HG03025 (cell line): ENCODE measurements around the gene CNTNAP2.

Experiments
- ATAC-seq: cut with Tn5 transposase; IDR thresholded peaks from one replicate; pipeline ENCODE4 v1.9.1; 2021; ENCODE audit warnings: mild to moderate bottlenecking, moderate library complexity; ENCODE audit not compliant: unreplicated experiment, low FRiP score

The CNTNAP2 gene

DNA sequence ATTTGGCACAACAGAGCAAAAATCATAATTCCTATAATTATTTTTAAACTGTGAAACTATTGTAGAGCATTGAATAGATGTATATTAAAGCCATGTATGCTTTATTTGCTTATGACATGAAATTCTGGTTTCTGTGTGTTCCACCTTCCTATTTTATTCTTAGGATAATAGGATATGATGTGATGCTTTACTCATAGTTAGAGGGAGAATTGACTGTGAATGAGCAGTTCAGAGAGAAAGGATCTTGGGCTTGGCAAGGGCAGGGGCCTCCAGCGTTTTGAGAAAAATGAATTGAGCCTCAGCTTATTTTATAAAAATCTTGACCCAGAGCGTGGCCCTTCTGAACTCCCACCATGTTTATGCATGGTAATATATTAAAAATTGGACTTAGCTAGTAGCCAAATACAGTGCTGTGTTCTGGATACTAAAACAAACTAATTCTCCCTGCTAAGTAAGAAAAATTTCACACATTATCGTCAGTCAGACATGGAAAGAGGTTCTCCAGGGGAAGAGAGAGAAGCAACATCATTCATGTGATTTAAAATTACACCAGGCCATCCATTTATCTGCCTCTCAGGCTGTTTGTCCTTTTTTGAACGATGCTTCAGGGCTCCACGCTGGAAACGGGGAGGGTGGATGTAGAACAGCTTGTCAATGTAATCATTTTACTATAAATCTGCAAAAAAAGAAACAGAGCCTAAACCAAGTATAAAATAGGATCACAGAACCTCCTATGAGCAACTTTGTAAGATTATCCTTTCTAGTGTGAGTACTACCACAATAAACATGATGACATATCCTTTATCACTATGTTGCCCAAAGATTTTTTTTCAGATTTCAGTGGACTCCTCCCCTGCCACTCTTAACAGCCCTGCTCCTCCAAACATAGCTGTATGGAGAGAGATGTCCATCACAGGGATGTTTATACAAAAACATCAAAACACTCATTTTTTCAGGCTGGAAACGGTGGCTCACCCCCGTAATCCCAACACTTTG, 2215.9 kb downstream of the CNTNAP2 start:
- ATAC-seq: no peak

DNA sequence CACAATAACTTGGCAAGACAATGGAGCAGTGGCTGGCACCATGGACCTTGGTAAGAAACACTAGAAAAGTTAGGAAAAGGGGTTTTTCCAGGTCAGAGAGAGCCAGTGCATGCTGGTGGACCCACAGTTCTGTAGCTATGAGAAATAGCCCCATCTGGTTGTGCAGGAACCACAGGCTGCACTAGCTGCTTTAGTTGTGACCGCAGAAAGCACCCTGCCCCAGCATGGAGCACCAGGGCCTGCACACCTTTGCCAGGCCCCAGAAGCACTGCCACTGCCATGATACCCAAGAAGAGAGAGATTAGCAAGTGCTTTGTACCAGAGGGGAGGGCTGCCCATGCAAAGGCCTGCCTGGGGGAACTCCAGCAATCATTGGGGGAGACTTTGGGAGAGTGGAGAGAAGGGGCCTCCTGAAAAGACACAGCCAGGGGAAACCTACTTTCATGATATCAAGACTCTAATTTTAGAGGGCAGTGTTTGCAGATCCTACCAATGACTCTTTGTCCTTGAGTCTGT, 2217.9 kb downstream of the CNTNAP2 start:
- ATAC-seq: no peak

DNA sequence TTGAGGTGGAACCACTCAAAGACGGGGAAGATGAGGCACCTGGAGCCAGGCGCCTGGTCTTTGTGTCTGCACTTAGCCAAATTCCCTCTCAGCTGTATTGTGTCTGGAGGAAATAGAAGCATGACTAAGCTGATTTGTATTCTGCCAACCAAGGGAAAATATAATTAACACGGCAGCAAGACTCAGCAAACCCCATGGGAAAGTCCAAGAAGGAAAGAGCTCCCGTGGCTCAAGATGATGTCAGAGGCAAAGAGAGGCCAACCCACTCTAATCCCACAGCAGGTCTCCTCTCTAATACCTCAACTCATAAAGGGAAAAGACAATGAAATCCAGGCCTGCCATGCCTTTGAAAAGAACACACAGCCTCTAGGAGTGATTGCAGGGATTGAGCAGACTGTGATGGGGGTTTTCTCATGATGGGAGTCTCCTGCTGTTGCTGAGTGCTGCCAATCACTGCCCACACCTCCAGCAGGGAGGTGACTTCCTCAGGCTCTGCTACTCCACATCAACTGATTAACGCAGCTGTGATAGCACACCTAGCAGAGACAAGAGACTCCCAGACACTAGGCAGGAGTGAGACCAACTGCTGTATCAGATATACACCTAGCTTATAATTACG, 2218.5 kb downstream of the CNTNAP2 start:
- no peak for ATAC-seq

DNA sequence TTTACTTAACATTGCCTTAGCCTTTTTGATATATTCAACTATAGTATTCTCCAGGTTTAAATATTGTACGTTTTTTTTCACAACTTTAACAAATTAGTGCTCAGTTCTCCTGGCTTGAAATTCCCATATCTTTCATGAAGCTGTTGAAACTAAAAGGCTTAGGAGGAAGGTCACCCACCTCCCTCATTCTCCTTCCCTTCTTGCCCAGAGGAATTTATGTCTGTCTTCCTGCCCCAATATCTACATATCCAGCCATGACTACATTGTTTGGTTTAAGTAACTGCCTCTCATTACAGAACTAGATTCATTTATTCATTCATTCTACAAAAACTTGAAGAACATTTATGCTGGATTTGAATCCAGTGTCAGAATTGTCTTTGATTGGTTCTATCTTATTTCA, 2219.2 kb downstream of the CNTNAP2 start:
- no peak for ATAC-seq

DNA sequence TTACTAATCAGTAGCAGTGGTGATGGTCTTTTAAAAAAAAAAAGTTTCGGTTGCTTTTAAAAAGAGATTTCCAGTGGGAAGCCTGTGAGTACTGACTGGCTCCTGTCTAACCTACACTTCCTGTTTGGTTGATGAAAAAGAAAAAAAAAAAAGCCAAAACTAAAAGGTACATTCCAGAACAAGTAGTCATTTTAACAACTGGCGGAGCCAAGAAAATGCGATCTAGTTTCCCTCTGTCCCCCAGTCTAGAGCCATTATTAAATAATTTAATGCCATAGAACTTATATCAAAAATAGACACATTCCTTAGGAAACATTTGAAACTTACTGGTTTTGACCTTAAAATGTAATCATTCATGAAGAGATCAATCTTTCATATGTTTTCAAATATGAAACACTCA, 2219.8 kb downstream of the CNTNAP2 start:
- ATAC-seq: no peak

DNA sequence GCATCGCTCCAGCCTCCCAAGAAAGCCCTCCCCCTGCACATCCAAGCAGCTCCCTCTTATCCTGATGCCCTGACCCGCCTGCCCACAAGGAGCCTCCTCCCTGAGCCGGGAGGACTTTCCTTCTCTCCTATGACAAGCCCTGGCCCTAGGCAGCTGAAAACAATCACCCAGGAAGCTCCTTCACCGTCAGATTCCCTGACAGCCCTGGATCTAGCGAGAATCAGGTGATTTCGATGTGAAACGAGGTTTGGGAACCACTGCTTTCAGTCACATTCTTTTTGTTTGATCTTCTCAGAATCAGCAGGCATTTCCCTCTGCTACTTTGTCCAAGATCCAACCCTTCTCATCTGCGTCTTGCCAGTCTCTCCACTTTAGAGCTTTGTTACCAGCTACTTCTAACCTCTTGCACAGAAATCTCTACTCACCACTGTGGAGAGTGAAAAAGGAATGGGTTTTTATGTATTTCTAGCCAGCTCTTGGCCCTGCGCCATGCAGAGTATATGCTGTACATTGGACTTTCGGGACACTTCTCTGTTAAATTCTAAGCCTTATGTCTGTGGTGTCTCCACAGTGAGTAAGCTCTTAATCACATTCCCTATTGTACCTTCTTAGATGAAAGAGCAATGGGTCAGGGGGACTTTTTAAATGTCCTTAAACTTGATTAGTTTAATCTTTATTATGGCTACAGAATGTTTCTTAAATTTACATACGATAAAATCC, 2220.8 kb downstream of the CNTNAP2 start:
- no peak for ATAC-seq

DNA sequence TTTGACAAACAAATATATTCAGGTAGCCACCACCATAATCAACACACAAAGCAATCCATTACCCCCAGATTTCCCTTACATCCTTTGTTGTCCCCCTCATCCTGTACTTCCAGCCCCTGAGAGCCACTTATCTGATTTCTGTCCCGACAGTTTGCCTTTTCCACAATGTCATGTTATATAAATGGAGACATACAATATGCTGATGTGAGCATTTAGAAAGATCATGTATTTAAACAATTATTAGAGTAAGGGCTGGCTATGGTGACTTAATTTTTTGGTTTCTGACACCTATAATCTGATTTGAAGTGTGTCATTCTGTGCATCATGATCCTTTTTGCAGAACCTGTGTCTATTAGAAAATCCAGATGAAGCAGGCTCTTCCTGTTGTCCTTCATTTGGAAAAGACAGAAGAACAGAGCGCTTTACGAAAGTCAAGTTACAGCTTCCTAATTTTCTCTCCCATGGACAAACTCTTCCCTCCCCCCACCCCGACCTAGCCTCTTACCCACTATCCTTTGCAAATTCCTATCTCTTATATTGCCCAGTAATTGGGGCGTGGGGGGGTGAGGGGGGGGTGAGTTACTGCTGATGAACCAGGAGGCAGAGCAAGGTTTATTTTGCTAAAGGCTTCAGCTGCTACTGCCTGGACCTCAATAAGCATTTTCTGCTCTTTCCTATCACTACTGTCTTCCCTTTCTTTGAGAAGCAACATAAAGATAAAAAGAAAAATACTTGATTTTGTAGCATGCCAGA, 2221.6 kb downstream of the CNTNAP2 start:
- ATAC-seq: no peak

DNA sequence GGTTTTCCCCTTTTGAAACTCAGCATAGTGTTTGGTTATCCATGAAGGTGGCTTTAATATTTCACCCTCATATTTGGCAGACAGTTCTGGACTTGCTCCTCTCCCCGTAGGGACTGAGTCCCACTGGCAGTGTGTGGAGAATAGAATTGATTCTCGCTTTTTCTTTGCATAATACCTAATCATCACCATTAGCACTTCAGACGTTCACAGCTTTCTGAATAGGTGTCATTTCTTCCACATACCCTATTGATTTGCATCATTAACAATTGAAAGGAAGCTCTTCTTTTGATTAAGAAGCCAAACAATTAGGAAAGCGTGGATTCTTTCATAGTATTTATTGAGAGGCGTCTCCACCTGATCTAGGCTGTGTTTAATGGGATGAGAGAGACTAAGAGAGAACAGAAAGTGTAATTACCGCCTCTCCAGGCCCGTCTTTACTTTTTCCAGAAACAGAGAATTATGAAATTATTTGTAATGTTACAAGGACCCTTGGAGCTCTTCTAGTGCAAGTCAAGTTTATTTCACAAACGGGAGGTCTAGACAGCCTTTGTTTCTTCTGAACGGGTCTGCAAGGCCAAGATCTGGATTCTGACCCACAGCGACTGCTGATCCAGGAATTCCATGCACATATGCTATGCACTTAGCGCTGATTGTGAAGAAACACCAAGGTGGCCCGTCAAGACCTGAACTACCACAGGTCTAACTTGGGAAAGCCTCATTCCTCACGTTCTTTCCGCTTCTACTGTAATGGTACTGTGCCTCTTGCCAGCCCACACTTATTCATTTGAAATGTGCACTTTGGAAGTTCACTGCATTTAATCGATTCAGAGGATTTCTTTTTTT, 2224.1 kb downstream of the CNTNAP2 start:
- no peak for ATAC-seq

DNA sequence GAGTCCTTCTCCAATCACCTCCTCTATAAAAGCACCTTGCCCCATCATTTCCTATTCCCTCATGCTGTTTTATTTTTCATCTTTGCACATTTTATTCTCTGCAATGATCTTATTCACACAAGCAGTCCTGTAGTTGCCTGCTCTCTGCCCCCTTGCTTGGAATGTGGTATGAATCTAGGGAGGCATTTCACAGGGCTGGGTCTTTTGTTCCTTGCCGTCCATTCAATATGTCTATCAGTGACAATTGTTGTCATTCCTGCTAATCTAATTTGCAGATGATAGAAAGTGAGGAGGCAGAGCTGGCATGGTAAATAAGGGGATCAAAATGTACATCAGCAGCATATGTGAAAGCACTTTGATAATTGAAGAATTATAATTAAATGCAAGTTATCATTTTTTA, 2227.8 kb downstream of the CNTNAP2 start:
- no peak for ATAC-seq

DNA sequence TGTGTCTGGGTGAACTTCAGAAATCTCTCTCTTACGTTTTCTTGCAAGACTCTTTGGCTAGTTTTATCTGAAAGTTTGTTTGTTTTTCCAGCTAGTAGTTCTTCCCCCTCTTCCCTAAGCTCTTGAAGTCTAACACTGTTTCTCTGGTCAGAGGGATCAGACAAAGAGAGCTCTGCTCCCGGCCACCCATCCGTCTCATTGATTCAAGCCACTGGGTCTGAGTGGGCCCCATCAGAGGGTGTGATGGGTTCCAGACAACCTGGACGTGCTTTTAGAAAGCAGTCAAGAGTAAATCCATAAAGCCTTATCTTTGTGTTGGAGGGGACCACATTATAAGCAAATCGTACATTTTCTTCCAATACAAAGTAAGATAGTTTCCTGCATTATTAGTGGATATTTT, 2231.4 kb downstream of the CNTNAP2 start:
- no peak for ATAC-seq

DNA sequence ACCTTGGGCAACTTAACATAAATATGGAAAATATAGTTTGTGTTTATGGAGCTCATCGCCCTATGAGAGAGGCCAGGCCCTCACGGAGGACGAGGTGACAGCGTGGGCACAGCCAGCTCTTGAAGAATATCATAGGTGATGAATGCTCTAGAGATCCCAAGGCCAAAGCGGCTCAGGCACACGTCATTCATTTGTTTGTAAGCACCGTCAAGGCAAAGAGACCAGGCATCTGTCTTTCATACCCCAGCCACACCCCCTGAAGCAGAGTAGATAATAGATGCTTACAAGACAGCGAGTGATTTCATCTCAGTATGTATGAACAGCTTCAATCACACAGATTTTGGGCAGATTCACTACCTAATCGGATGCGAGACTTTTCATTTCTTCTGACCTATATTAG, 2231.9 kb downstream of the CNTNAP2 start:
- no peak for ATAC-seq

DNA sequence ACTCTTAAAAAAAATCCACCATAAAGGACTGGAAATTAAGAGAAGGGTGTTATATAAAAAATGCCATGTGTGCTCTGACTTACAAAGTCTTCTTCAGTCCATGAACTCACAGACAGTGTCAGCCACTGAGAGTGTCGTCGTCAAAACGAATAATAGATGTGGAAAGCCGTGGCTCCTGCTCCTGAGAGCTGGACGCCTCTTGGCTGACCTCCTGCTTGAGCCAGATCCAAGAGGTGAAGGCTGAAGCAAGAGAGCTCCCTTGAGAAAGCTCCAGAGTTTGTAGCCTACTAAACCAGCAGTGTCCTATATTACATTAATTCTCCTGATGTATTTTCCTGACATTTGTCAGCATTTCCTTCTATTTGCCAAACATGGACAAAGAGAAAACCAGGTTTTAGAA, 2239.7 kb downstream of the CNTNAP2 start:
- ATAC-seq: no peak

DNA sequence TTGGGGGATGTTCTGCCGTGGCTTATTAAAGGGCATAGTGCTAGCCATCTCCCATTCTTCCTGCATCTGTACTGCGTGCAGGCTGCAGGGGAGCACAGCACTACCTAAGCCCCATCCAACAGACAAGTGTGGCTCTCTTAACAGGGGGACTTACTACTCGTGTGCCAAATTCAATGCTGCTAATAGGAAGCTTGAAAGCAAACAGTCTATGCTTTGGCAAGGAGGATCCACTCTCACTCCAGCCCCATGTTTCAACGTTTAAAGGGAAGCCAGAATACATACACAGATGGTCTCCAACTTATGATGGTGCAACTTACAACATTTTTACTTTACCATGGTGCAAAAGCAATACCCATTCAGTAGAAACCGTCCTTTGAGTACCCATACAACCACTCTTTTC, 2245.9 kb downstream of the CNTNAP2 start:
- ATAC-seq: no peak

DNA sequence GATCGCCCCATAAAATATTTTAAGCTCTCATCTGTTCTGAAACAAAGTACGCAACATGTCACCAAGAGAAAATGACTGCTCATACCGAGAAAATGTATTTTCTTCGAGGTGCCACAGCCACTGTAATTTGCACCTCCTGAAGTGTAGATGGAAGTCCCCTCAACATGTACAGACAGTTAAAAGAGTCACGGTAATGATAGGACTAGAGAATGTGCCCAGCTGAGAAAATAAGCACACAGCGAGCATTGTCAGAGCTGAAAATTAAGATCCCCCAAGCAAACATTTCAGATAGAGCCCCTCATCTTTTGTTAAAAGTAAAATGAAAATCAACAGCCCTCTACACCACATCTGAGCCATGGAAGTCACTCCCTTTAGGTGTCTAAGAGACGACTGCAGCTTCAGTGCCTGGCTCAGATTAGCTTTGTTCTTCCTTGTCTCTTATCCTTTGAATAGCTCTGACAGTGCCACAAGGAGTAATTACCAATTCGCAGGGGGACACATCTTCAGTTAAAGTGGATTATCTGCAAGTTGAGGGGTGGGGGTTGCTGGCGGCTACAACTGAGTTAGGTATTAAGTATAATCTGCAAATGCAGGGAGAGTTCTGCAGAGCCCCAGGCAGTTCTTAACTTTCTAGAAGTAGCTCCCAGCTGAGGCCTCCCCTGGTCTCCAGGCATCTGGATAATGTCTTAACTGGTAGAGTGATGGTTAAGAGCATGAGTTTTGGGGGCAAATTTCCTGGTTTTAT, 2251.3 kb downstream of the CNTNAP2 start:
- no peak for ATAC-seq

DNA sequence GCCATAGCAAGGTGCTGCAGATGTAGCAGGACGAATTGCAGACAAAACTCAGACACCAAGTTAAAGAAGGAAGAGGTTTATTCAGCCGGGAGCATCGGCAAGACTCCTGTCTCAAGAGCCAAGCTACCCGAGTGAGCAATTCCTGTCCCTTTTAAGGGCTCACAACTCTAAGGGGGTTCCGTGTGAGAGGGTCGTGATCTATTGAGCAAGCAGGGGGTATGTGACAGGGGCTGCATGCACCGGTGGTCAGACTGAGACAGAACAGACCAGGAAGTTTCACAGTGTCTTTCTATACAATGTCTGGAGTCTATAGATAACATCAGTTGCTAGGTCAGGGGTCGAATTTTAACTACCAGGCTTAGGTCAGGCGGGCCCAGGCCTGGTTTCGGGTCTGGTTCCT, 2252.0 kb downstream of the CNTNAP2 start:
- ATAC-seq: no peak

DNA sequence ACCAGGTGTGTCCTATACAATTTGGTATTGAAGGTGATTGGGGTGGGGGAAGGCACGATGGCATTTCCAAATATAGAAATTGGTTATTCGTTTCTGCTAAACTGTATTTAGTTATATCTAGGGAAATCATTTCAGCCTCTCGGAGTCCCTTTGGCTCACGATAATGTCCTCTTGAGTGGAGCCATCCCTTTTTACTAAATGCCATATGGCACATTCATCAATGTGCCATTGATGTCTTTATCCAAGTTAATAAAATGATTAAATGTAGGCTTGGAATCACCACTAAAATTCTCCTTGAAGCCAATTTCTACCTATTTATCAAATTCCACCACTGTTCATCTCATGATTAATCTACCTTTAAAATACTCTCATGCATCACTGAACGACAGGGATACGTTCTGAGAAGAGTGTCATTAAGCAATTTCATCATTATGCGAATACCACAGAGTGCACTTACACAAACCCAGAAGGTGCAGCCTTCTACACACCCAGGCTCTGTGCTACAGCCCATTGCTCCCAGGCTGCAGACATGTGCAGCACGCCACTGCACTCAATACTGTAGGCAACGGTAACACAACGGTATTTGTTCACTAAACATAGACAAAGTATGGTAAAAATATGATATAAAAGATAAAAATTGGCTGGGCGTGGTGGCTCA, 2254.8 kb downstream of the CNTNAP2 start:
- no peak for ATAC-seq

DNA sequence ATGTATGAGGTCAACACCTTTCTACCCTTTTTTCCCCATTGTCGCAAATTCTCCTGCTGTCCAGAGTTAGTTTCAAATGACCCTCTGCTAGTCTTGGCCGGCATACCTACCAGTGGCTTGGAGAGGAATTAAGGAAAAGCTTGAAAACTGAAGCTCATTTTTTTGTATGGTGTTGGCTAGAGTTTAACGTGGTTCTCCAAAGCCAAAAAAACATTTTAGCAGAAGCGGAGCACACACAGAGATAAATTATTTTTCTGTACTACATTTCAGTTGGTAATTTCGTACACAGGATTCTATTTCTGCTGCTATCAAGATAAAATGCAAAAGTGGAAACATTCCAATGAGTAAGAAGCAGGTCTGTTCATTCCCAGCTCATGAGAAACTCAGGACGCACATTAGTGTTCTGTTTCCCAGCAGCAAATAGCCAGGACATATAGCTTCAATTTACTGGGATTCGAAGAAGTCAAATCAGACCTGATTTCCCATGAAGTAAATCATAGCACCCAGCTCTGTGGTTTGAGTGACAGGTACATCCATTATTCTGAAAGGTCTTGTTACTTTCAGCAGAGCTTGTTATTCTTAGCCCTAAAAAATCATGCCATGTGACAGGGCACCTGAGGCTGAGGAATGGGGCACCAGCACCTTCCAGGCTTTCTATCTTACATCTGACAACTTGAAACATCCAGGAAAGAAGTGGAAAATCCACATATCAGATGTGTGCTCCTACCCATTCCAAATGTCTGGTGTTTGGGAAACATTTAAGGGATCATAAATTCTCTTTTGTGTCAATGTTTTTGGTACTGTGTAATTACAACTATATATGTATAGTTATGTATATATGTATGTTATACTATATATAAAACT, 2258.0 kb downstream of the CNTNAP2 start:
- ATAC-seq: no peak
